OCI-LY1 (cell line): ENCODE measurements around the gene ABTB2.

Experiments used
- H2AFZ ChIP-seq: fragments of 200-600 bp; sonication (generic), shearing (Covaris generic); 2 replicates; pipeline ENCODE4 v1.6.0; 2014; ENCODE audit warnings: antibody characterized with exemption, mild to moderate bottlenecking, low read length
- H3F3A ChIP-seq: fragments of 200-600 bp; sonication (generic), shearing (Covaris generic); 2 replicates; pipeline ENCODE4 v1.6.0; 2014; ENCODE audit warnings: mild to moderate bottlenecking, antibody characterized with exemption, low read length, moderate library complexity; ENCODE audit not compliant: insufficient read depth
- H3K27ac ChIP-seq: fragments of 200-600 bp; sonication (generic); 2 replicates; pipeline ENCODE4 v1.5.1; 2014; ENCODE audit warnings: low read length, mixed run types, mild to moderate bottlenecking, low read depth; ENCODE audit not compliant: poor library complexity, severe bottlenecking
- H3K27me3 ChIP-seq: fragments of 200-600 bp; sonication (generic); 2 replicates; pipeline ENCODE4 v1.6.0; 2014; ENCODE audit warnings: antibody characterized with exemption, mild to moderate bottlenecking, low read length, moderate library complexity; ENCODE audit not compliant: insufficient read depth
- H3K36me3 ChIP-seq: fragments of 200-600 bp; sonication (generic); 2 replicates; pipeline ENCODE4 v1.6.1; 2014; ENCODE audit warnings: mild to moderate bottlenecking, antibody characterized with exemption, low read length, moderate library complexity, mixed read lengths; ENCODE audit not compliant: insufficient read depth
- H3K4me1 ChIP-seq: fragments of 200-600 bp; sonication (generic); 2 replicates; pipeline ENCODE4 v1.5.1; 2014; ENCODE audit warnings: mild to moderate bottlenecking, low read length, moderate library complexity; ENCODE audit not compliant: insufficient read depth, severe bottlenecking
- H3K4me2 ChIP-seq: fragments of 200-600 bp; sonication (generic), shearing (Covaris generic); 2 replicates; pipeline ENCODE4 v1.6.1; 2014; ENCODE audit warnings: low read length
- H3K4me3 ChIP-seq: fragments of 200-600 bp; sonication (generic); 2 replicates; pipeline ENCODE4 v1.5.1; 2014; ENCODE audit warnings: low read length, low read depth, mild to moderate bottlenecking, mixed read lengths; ENCODE audit not compliant: poor library complexity, severe bottlenecking
- H3K79me2 ChIP-seq: fragments of 200-600 bp; shearing (Covaris generic); 2 replicates; pipeline ENCODE4 v1.6.1; 2016; ENCODE audit warnings: mixed run types, low read length, mixed read lengths; ENCODE audit not compliant: insufficient read depth
- H3K9ac ChIP-seq: fragments of 200-600 bp; sonication (generic), shearing (Covaris generic); 2 replicates; pipeline ENCODE4 v1.6.1; 2014; ENCODE audit warnings: mild to moderate bottlenecking, low read length, mixed read lengths
- H3K9me2 ChIP-seq: fragments of 200-600 bp; sonication (generic), shearing (Covaris generic); 2 replicates; pipeline ENCODE4 v1.6.1; 2014; ENCODE audit warnings: low read depth, mild to moderate bottlenecking, low read length, mixed read lengths
- H3K9me3 ChIP-seq: fragments of 200-600 bp; shearing (Covaris generic); 2 replicates; pipeline ENCODE4 v1.6.1; 2014; ENCODE audit warnings: low read length, mixed read lengths
- H4K20me1 ChIP-seq: fragments of 200-600 bp; sonication (generic), shearing (Covaris generic); 2 replicates; pipeline ENCODE4 v1.6.0; 2016; ENCODE audit warnings: mild to moderate bottlenecking, low read length; ENCODE audit not compliant: insufficient read depth
- CTCF ChIP-seq: fragments of 200-600 bp; sonication (generic), shearing (Covaris generic); IDR thresholded peaks from 2 replicates; pipeline ENCODE4 v1.5.1; 2017; ENCODE audit warnings: mild to moderate bottlenecking, antibody characterized with exemption, low read length, moderate library complexity, mixed read lengths
- EZH2 ChIP-seq: fragments of 200-600 bp; sonication (generic), shearing (Covaris generic); IDR thresholded peaks from 2 replicates; pipeline ENCODE4 v1.8.0; 2017; ENCODE audit warnings: borderline replicate concordance, mixed run types, mild to moderate bottlenecking, antibody characterized with exemption, low read length, moderate library complexity, mixed read lengths

ABTB2 gene

GRCh38 chr11:34161361-34161760 lies 196.4 kb downstream of the ABTB2 start:
- Histone ChIP-seq H3K4me3 (no peak overlapping the region), H2AFZ (no peak overlapping the region), H4K20me1 (no peaks in the 10 kb centered on the region), H3K9me2 (no peaks in the 10 kb centered on the region), H3K9me3 (no peaks in the 10 kb centered on the region), H3K27ac (no peak overlapping the region), H3K36me3 (no peaks in the 10 kb centered on the region), H3K4me1 (no peaks in the 10 kb centered on the region), H3F3A (no peaks in the 10 kb centered on the region), H3K9ac (no peak overlapping the region), H3K79me2 (no peaks in the 10 kb centered on the region), H3K27me3 (no peaks in the 10 kb centered on the region), H3K4me2 (no peak overlapping the region)
- TF ChIP-seq CTCF (no peak), EZH2 (no peak)

GRCh38 chr11:34160791-34161190 lies 197.0 kb downstream of the ABTB2 start:
- H3F3A ChIP-seq = no peaks in the 10 kb centered on the region
- TF ChIP-seq CTCF (no peak), EZH2 (no peak)
- H3K27ac ChIP-seq = no peak overlapping the region
- no peak overlapping the region for H3K4me2 ChIP-seq
- no peak overlapping the region for H3K9ac ChIP-seq
- no peak overlapping the region for H3K4me3 ChIP-seq
- H3K79me2 ChIP-seq = no peaks in the 10 kb centered on the region
- no peaks in the 10 kb centered on the region for H3K27me3 ChIP-seq
- H3K36me3 ChIP-seq = no peaks in the 10 kb centered on the region
- no peak overlapping the region for H2AFZ ChIP-seq
- no peaks in the 10 kb centered on the region for H4K20me1 ChIP-seq
- no peaks in the 10 kb centered on the region for H3K9me3 ChIP-seq
- H3K9me2 ChIP-seq = no peaks in the 10 kb centered on the region
- no peaks in the 10 kb centered on the region for H3K4me1 ChIP-seq

- H3K4me2 ChIP-seq = no peak overlapping the region
- TF ChIP-seq CTCF (no peak), EZH2 (no peak)
Measured at GRCh38 chr11:34160049-34160721, 197.6 kb downstream of the ABTB2 start.

More at GRCh38 chr11:34160049-34160721, 197.6 kb downstream of the ABTB2 start:
- Histone ChIP-seq H3K9me2 (no peaks in the 10 kb centered on the region), H3K4me1 (no peaks in the 10 kb centered on the region), H4K20me1 (no peaks in the 10 kb centered on the region), H2AFZ (no peak overlapping the region), H3K27me3 (no peaks in the 10 kb centered on the region), H3K9ac (no peak overlapping the region), H3K36me3 (no peaks in the 10 kb centered on the region), H3K79me2 (no peaks in the 10 kb centered on the region), H3F3A (no peaks in the 10 kb centered on the region), H3K9me3 (no peaks in the 10 kb centered on the region), H3K4me3 (no peak overlapping the region), H3K27ac (no peak overlapping the region)
